DND-41 (cell line): ENCODE measurements around the gene KIF17.

Experiments
- CTCF ChIP-seq: IDR thresholded peaks from 2 replicates; pipeline ENCODE4 v1.5.1; 2012; ENCODE audit warnings: borderline replicate concordance, low read length, moderate library complexity, mild to moderate bottlenecking; ENCODE audit not compliant: poor library complexity, severe bottlenecking; ENCODE audit errors: extremely low read depth
- EZH2 ChIP-seq: IDR thresholded peaks from 3 replicates; pipeline ENCODE4 v1.6.1; 2012; ENCODE audit warnings: borderline replicate concordance, low read depth, mild to moderate bottlenecking, moderate library complexity, low read length, inconsistent platforms; ENCODE audit not compliant: severe bottlenecking

GRCh38 chr1:20648946-20649345 is 68.9 kb downstream of the KIF17 start:
- TF ChIP-seq CTCF, result no peak
- TF ChIP-seq EZH2, result no peak
